ENCODE measurements around the gene ALDH2.
A peak's percentile ranks its signal among the peaks of the same experiment; 100 is the strongest.

ALDH2 gene

GRCh38 chr12:111769599-111769998 lies 2.9 kb downstream of the ALDH2 start:
- H3K4me1 Mint-ChIP-seq, result peaks cover 23% of the 10 kb centered on the region
- DNase-seq (no peak), ATAC-seq (no peak)
- H3K27me3 Mint-ChIP-seq, result peaks cover 28% of the 10 kb centered on the region
- no peaks in the 10 kb centered on the region for H3K9me3 Mint-ChIP-seq
- H3K36me3 Mint-ChIP-seq (ENCODE audit: low read depth), result no peaks in the 10 kb centered on the region
- no peak overlapping the region for H3K4me3 Mint-ChIP-seq
- no peak overlapping the region for H3K27ac Mint-ChIP-seq

- DNase-seq, result no peak
- peaks cover 10% of the 10 kb centered on the region for H3K27me3 Mint-ChIP-seq
Observed at GRCh38 chr12:111773801-111774551, 7.2 kb downstream of the ALDH2 start.

GRCh38 chr12:111775205-111776193 lies 8.8 kb downstream of the ALDH2 start:
- H3K4me3 Mint-ChIP-seq, result no peak overlapping the region
- H3K27ac Mint-ChIP-seq, result peak overlapping the region; percentile 27
- H3K9me3 Mint-ChIP-seq, result no peaks in the 10 kb centered on the region
- no peaks in the 10 kb centered on the region for H3K36me3 Mint-ChIP-seq (ENCODE audit: low read depth)
- DNase-seq, result peak; percentile 25
- H3K4me1 Mint-ChIP-seq, result peaks cover 15% of the 10 kb centered on the region
- no peaks in the 10 kb centered on the region for H3K27me3 Mint-ChIP-seq
- no peak for ATAC-seq

More at GRCh38 chr12:111773801-111774551, 7.2 kb downstream of the ALDH2 start:
- Mint-ChIP-seq H3K4me3 (no peak overlapping the region), H3K27ac (no peak overlapping the region), H3K4me1 (peaks cover 15% of the 10 kb centered on the region), H3K9me3 (no peaks in the 10 kb centered on the region), H3K36me3 (ENCODE audit: low read depth) (no peaks in the 10 kb centered on the region)
- ATAC-seq, result peak; percentile 10

- H3K36me3 Mint-ChIP-seq (ENCODE audit: low read depth), result no peaks in the 10 kb centered on the region
- no peak for ATAC-seq
- H3K27me3 Mint-ChIP-seq, result no peaks in the 10 kb centered on the region
- peaks cover 15% of the 10 kb centered on the region for H3K4me1 Mint-ChIP-seq
- H3K9me3 Mint-ChIP-seq, result no peaks in the 10 kb centered on the region
- DNase-seq, result no peak
- H3K27ac Mint-ChIP-seq, result no peak overlapping the region
- no peak overlapping the region for H3K4me3 Mint-ChIP-seq
Observed at GRCh38 chr12:111776836-111777344, 10.2 kb downstream of the ALDH2 start.

GRCh38 chr12:111777345-111778045 lies 10.8 kb downstream of the ALDH2 start:
- Mint-ChIP-seq H3K27ac (no peak overlapping the region), H3K4me1 (peaks cover 15% of the 10 kb centered on the region), H3K9me3 (no peaks in the 10 kb centered on the region), H3K36me3 (ENCODE audit: low read depth) (no peaks in the 10 kb centered on the region), H3K4me3 (no peak overlapping the region), H3K27me3 (no peaks in the 10 kb centered on the region)
- ATAC-seq (no peak), DNase-seq (no peak)

- H3K9me3 Mint-ChIP-seq, result no peaks in the 10 kb centered on the region
- H3K27ac Mint-ChIP-seq, result no peak overlapping the region
- ATAC-seq (no peak), DNase-seq (no peak)
- H3K36me3 Mint-ChIP-seq (ENCODE audit: low read depth), result no peaks in the 10 kb centered on the region
- H3K4me1 Mint-ChIP-seq, result peaks cover 11% of the 10 kb centered on the region
- no peaks in the 10 kb centered on the region for H3K27me3 Mint-ChIP-seq
- no peak overlapping the region for H3K4me3 Mint-ChIP-seq
Observed at GRCh38 chr12:111780166-111780565, 13.4 kb downstream of the ALDH2 start.

GRCh38 chr12:111780615-111781014 lies 13.9 kb downstream of the ALDH2 start:
- Mint-ChIP-seq H3K36me3 (ENCODE audit: low read depth) (no peaks in the 10 kb centered on the region), H3K9me3 (no peaks in the 10 kb centered on the region), H3K27ac (no peak overlapping the region), H3K4me1 (peaks cover 6% of the 10 kb centered on the region), H3K4me3 (no peak overlapping the region), H3K27me3 (no peaks in the 10 kb centered on the region)
- DNase-seq, result no peak
- no peak for ATAC-seq

DNA sequence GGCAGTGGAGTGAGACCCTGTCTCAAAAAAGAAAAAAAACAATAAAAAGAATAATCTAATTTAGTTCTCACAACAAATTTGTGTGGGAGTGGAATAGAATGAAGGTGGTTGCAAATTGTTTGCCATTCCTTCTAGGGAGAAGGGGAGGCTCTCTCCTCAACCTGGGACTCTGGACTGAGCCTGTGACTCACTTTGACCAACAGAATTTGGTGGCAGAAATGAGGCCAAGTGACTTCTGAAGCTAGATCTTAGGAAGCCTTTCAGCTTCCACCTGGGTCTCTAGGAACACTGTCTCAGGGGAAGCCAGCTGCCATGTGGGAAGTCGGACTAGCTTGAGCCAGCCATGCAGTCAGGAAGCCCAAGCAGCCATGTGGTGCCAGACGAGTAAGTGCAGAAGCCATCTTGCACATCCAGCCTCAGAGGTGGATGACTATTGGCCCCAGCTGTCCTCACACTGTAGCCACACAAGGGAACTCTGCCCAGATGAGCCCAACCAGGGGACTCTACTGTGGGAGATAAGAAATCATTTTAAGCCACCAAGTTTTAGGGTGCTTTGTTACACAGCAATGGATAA lies 14.4 kb downstream of the ALDH2 start:
- Mint-ChIP-seq H3K27me3 (no peaks in the 10 kb centered on the region), H3K4me3 (no peak overlapping the region), H3K4me1 (peaks cover under 1% of the 10 kb centered on the region), H3K9me3 (no peaks in the 10 kb centered on the region), H3K27ac (no peak overlapping the region), H3K36me3 (ENCODE audit: low read depth) (no peaks in the 10 kb centered on the region)
- no peak for DNase-seq
- ATAC-seq, result no peak

GRCh38 chr12:111783046-111783445 lies 16.3 kb downstream of the ALDH2 start:
- DNase-seq (no peak), ATAC-seq (no peak)
- Mint-ChIP-seq H3K27ac (no peak overlapping the region), H3K27me3 (no peaks in the 10 kb centered on the region), H3K4me1 (no peaks in the 10 kb centered on the region), H3K9me3 (no peaks in the 10 kb centered on the region), H3K4me3 (no peak overlapping the region), H3K36me3 (ENCODE audit: low read depth) (no peaks in the 10 kb centered on the region)

- DNase-seq, result no peak
- Mint-ChIP-seq H3K4me3 (no peak overlapping the region), H3K9me3 (no peaks in the 10 kb centered on the region), H3K4me1 (no peaks in the 10 kb centered on the region), H3K27me3 (no peaks in the 10 kb centered on the region), H3K36me3 (ENCODE audit: low read depth) (no peaks in the 10 kb centered on the region), H3K27ac (no peak overlapping the region)
- no peak for ATAC-seq
Observed at GRCh38 chr12:111784953-111785352, 18.2 kb downstream of the ALDH2 start.

DNA sequence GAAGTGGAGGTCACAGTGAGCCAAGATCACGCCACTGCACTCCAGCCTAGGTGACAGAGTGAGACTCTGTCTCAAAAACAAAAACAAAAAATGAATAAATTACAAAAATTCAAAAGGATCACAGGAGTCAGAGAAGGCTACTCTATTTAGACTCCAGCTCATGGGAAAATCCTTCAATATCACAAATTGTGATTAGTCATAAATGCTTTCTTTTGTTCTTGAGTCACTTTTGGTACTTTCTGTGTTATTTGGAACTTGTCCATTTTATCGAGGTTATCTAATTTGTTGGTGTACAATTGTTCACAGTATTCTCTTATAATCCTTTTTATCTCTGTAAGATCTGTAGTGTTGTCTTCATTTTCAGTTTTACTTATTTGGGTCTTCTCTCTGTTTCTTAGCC lies 18.9 kb downstream of the ALDH2 start:
- H3K27me3 Mint-ChIP-seq, result no peaks in the 10 kb centered on the region

DNA sequence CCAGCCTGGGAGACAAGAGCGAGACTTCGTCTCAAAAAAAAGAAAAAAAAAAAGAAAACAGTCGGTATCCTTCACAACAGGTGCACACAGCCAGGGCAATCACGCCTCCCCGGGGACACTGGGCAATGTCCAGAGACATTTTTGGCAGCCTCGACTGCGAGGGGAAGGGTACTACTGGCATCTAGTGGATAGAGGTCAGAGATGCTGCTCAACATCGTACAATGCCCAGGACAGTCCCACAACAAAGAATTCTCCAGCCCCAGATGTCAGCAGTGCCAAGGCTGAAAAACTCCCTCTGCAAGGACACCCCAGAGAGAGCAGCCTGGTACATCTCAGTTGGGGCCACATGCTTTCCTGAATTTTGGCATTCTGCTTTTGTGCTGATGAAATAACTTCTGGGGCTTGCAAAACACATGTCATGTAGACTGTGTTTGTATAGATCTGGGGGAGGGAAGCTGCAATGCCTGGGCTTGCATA lies 21.5 kb downstream of the ALDH2 start:
- Mint-ChIP-seq H3K9me3 (no peaks in the 10 kb centered on the region), H3K27ac (no peak overlapping the region), H3K27me3 (no peaks in the 10 kb centered on the region), H3K36me3 (ENCODE audit: low read depth) (no peaks in the 10 kb centered on the region), H3K4me3 (no peak overlapping the region), H3K4me1 (no peaks in the 10 kb centered on the region)
- ATAC-seq (no peak), DNase-seq (no peak)

More for the DNA sequence above, 18.9 kb downstream of the ALDH2 start:
- no peak for ATAC-seq
- H3K9me3 Mint-ChIP-seq, result no peaks in the 10 kb centered on the region
- DNase-seq, result no peak
- no peaks in the 10 kb centered on the region for H3K36me3 Mint-ChIP-seq (ENCODE audit: low read depth)
- no peaks in the 10 kb centered on the region for H3K4me1 Mint-ChIP-seq
- H3K4me3 Mint-ChIP-seq, result no peak overlapping the region
- no peak overlapping the region for H3K27ac Mint-ChIP-seq

GRCh38 chr12:111789779-111790178 lies 23.0 kb downstream of the ALDH2 start:
- H3K4me3 Mint-ChIP-seq, result no peak overlapping the region
- DNase-seq (no peak), ATAC-seq (no peak)
- no peaks in the 10 kb centered on the region for H3K27me3 Mint-ChIP-seq
- no peaks in the 10 kb centered on the region for H3K4me1 Mint-ChIP-seq
- no peak overlapping the region for H3K27ac Mint-ChIP-seq
- H3K36me3 Mint-ChIP-seq (ENCODE audit: low read depth), result no peaks in the 10 kb centered on the region
- H3K9me3 Mint-ChIP-seq, result no peaks in the 10 kb centered on the region

DNA sequence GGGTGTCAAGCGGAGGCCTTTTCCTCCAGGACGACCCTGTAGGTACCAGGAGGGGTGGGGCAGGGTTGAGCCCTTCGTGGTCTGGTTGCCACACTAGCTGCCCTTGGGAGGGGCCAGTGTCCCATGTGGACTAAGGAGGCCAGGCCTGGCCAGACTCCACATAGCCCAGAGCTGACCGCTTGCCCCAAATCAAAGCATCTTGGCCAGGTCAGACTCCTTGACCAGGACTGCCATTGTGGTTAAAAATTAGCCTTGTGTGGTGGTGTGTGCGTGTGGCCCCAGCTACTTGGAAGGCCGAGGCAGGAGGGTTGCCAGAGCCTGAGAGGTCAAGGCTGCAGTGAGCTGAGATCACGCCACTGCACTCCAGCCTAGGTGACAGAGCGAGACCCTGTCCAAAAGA lies 24.8 kb downstream of the ALDH2 start:
- Mint-ChIP-seq H3K27ac (no peak overlapping the region), H3K4me3 (no peak overlapping the region), H3K4me1 (no peaks in the 10 kb centered on the region), H3K36me3 (ENCODE audit: low read depth) (no peaks in the 10 kb centered on the region), H3K27me3 (no peaks in the 10 kb centered on the region), H3K9me3 (no peaks in the 10 kb centered on the region)
- no peak for DNase-seq
- no peak for ATAC-seq

Data from activated naive CD8-positive, alpha-beta T cell treated with anti-CD3 and anti-CD28 coated beads, Interleukin-2, amount 50 U/mL, for 24 hours (primary cell).